Natural killer cell (primary cell): ENCODE measurements around the gene ACKR3. TPM values are rescaled to one million over a fixed set of nuclear protein-coding genes. Genes with fewer than 3 reads are reported as not detected.

Experiments
- ATAC-seq, 3 donors: fragments of 150-1000 bp in 2 of 3; fragments of 200-7000 bp in 1 of 3; cut with Tn5 transposase; 1 replicate in 1 of 3; 2 replicates in 2 of 3; pipeline ENCODE4 v1.10.0; 2021; ENCODE audit warnings: mild to moderate bottlenecking in 2 of 3, moderate library complexity in 2 of 3
- DNase-seq, 2 donors: peaks; one replicate each; pipeline versions ENCODE4 v3.0.0 to v3.0.0-alpha.2; 2013 to 2021; ENCODE audit warnings: mixed read lengths in 1 of 2
- H3K27ac ChIP-seq: one replicate; pipeline ENCODE4 v1.5.1; 2013; ENCODE audit warnings: mild to moderate bottlenecking, low read length
- H3K27me3 ChIP-seq: one replicate; pipeline ENCODE4 v1.6.1; 2013; ENCODE audit warnings: low read length; ENCODE audit not compliant: control insufficient read depth, insufficient read depth
- H3K36me3 ChIP-seq: one replicate; pipeline ENCODE4 v1.6.1; 2013; ENCODE audit warnings: low read length; ENCODE audit not compliant: control insufficient read depth, insufficient read depth
- H3K4me1 ChIP-seq: one replicate; pipeline ENCODE4 v1.6.1; 2013; ENCODE audit warnings: low read length; ENCODE audit not compliant: control insufficient read depth, insufficient read depth
- H3K4me3 ChIP-seq: one replicate; pipeline ENCODE4 v1.5.1; 2013; ENCODE audit warnings: low read length
- H3K9me3 ChIP-seq: one replicate; pipeline ENCODE4 v1.6.1; 2013; ENCODE audit warnings: low read length; ENCODE audit not compliant: control insufficient read depth, insufficient read depth
- H3K27ac Mint-ChIP-seq, 2 donors: one replicate each; pipeline ENCODE4 v1.8.0; 2022; ENCODE audit warnings: mild to moderate bottlenecking in 2 of 2, mixed read lengths in 2 of 2, moderate library complexity in 1 of 2
- H3K27me3 Mint-ChIP-seq, 2 donors: one replicate each; pipeline ENCODE4 v1.8.0; 2022; ENCODE audit warnings: low read depth in 2 of 2, mixed read lengths in 2 of 2
- H3K36me3 Mint-ChIP-seq: one replicate; pipeline ENCODE4 v1.8.0; 2022; ENCODE audit warnings: mixed read lengths
- H3K4me1 Mint-ChIP-seq, 2 donors: one replicate each; pipeline ENCODE4 v1.8.0; 2022; ENCODE audit warnings: mixed read lengths in 2 of 2
- H3K4me3 Mint-ChIP-seq: one replicate; pipeline ENCODE4 v1.8.0; 2022; ENCODE audit warnings: mild to moderate bottlenecking, moderate library complexity, mixed read lengths
- H3K9me3 Mint-ChIP-seq, 2 donors: one replicate each; pipeline ENCODE4 v1.8.0; 2022; ENCODE audit warnings: mixed read lengths in 2 of 2
- WGBS: methylation state at CpG from one replicate; pipeline ENCODE4 v1.1.7; 2013; ENCODE audit warnings: missing lambda C conversion rate; ENCODE audit not compliant: insufficient coverage; 5-methylcytosine and 5-hydroxymethylcytosine counted together
- intact Hi-C: fragments of 100-400 bp; cut with micrococcal nuclease; formaldehyde crosslinking; loops from one replicate; pipeline ENCODE4 v1.14.2; 2022
- total RNA-seq, 4 donors: library from RNA; stranded (reverse); fragments of 120-200 nt in 1 of 4; gene quantifications; one replicate each; pipeline versions ENCODE4 v1.2.3 to v1.2.4, GENCODE V29; 2013 to 2022
- TF ChIP-seq, protein P1 (sequence below): fragments of 200-600 bp; IDR thresholded peaks from one replicate; pipeline ENCODE4 v1.8.0; 2022; ENCODE audit warnings: antibody characterized with exemption

Gene ACKR3
- total RNA-seq, 3 donors from 2014 or later (not counting 1 experiment from before 2014, with no cell fraction given), result 4.4 to 5.5 (median 4.6) TPM

- Histone ChIP-seq H3K9me3 (no peaks in the 10 kb centered on the region), H3K36me3 (peaks cover 17% of the 10 kb centered on the region), H3K4me3 (no peak overlapping the region), H3K27me3 (no peaks in the 10 kb centered on the region), H3K27ac (no peak overlapping the region), H3K4me1 (peaks cover 29% of the 10 kb centered on the region)
- peak overlapping the region in 1 of 2 donors; percentile 81 for H3K27ac Mint-ChIP-seq
- H3K4me1 Mint-ChIP-seq, result peaks cover 31 to 52% of the 10 kb centered on the region in 2 donors
- intact Hi-C loops, result no loop called here
- DNase-seq (no peak), ATAC-seq (no peak)
- no peaks in the 10 kb centered on the region for H3K36me3 Mint-ChIP-seq
- 81% methylated on average over 5 of the region's 6 CpGs for WGBS
- H3K4me3 Mint-ChIP-seq, result peak overlapping the region; percentile 91
- TF ChIP-seq, protein P1, sequence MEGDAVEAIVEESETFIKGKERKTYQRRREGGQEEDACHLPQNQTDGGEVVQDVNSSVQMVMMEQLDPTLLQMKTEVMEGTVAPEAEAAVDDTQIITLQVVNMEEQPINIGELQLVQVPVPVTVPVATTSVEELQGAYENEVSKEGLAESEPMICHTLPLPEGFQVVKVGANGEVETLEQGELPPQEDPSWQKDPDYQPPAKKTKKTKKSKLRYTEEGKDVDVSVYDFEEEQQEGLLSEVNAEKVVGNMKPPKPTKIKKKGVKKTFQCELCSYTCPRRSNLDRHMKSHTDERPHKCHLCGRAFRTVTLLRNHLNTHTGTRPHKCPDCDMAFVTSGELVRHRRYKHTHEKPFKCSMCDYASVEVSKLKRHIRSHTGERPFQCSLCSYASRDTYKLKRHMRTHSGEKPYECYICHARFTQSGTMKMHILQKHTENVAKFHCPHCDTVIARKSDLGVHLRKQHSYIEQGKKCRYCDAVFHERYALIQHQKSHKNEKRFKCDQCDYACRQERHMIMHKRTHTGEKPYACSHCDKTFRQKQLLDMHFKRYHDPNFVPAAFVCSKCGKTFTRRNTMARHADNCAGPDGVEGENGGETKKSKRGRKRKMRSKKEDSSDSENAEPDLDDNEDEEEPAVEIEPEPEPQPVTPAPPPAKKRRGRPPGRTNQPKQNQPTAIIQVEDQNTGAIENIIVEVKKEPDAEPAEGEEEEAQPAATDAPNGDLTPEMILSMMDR, result no peak
- no peaks in the 10 kb centered on the region for H3K9me3 Mint-ChIP-seq
- no peaks in the 10 kb centered on the region for H3K27me3 Mint-ChIP-seq
Observed at GRCh38 chr2:236570081-236570868, 650 bp downstream of the ACKR3 start.

- peaks cover 29% of the 10 kb centered on the region for H3K4me1 ChIP-seq
- peaks cover 10% of the 10 kb centered on the region for H3K36me3 ChIP-seq
- no peaks in the 10 kb centered on the region for H3K36me3 Mint-ChIP-seq
- no peaks in the 10 kb centered on the region for H3K27me3 ChIP-seq
- H3K4me1 Mint-ChIP-seq, result peaks cover 35 to 52% of the 10 kb centered on the region in 2 donors
- intact Hi-C loops, result no loop called here
- H3K4me3 Mint-ChIP-seq, result no peak overlapping the region
- no peak for DNase-seq
- TF ChIP-seq, protein P1, result no peak
- 92% methylated on average over 6 of the region's 6 CpGs for WGBS
- H3K27ac ChIP-seq, result no peak overlapping the region
- H3K9me3 ChIP-seq, result no peaks in the 10 kb centered on the region
- H3K27me3 Mint-ChIP-seq, result no peaks in the 10 kb centered on the region
- no peak overlapping the region for H3K4me3 ChIP-seq
- no peak for ATAC-seq
- H3K9me3 Mint-ChIP-seq, result no peaks in the 10 kb centered on the region
- no peak overlapping the region for H3K27ac Mint-ChIP-seq
Observed at GRCh38 chr2:236571145-236571544, 1.5 kb downstream of the ACKR3 start.

DNA sequence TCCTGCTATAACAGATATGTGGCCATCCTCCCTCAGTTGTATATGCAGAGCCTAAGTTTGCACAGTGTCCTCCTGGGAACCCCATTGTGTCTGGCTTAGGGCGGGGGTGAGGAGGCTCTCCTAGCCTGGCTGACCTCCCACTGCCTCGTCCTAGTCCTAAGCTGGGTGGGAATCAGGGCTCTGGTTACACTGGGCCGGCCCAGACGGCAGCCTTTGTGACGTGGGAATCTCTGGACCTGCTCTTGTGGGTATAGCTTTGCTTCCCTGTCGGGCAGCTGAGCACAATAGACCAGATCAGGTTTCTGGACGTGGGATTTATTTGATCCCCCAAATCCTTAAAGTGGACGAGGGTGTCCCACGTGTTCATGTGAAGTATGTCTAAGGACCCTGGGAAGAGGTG, 2.9 kb downstream of the ACKR3 start:
- Mint-ChIP-seq H3K9me3 (no peaks in the 10 kb centered on the region), H3K27me3 (no peaks in the 10 kb centered on the region), H3K4me3 (no peak overlapping the region), H3K4me1 (peaks cover 44 to 48% of the 10 kb centered on the region in 2 donors), H3K27ac (no peak overlapping the region), H3K36me3 (no peaks in the 10 kb centered on the region)
- no peak overlapping the region for H3K4me3 ChIP-seq
- H3K36me3 ChIP-seq, result peaks cover 10% of the 10 kb centered on the region
- H3K27me3 ChIP-seq, result no peaks in the 10 kb centered on the region
- WGBS, result 95% methylated on average over 9 of the region's 9 CpGs
- H3K27ac ChIP-seq, result no peak overlapping the region
- DNase-seq (no peak), ATAC-seq (no peak)
- intact Hi-C loops, result no loop called here
- TF ChIP-seq, protein P1, result no peak
- no peaks in the 10 kb centered on the region for H3K9me3 ChIP-seq
- H3K4me1 ChIP-seq, result peaks cover 23% of the 10 kb centered on the region
